ENCODE measurements around the gene MEF2A.

MEF2A gene

DNA sequence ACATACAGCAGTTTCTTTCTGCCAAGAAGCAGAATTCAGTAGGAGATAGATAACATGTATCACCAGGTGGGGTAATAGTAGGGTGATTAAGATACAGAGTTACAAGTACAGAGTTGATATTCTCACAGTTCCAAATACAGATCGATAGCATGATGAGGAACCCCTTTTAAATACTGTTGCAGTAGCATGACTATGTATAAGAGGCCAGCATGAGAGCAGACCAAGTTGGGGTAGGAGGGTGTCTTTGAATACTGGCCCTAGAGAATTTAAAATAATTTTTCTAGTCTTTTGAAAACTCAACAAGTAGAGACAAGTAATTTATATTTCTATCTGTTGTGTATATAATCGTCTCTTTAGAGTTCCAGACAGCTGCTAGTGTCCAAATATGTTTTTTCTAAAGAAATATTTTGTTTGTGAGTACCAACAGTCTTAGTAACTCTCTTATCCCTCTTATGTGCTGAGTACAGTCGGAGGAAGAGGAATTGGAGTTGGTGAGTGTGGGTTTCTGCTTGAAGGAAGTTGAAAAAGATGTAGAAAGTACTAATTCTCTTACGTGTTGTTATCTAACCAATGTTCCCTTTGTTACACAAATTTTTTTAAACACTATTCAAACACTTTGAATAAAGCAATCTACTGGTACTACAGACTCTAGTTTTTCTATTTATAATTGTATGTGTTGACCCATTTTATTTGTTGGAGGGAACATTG lies 137.3 kb downstream of the MEF2A start:
- peak overlapping the region; percentile 24 for H3K27ac Mint-ChIP-seq
- H3K4me1 Mint-ChIP-seq, result peaks cover 41% of the 10 kb centered on the region
- H3K9me3 Mint-ChIP-seq, result no peaks in the 10 kb centered on the region
- H3K36me3 Mint-ChIP-seq, result peaks cover 2% of the 10 kb centered on the region
- no peaks in the 10 kb centered on the region for H3K27me3 Mint-ChIP-seq
- no peak overlapping the region for H3K4me3 Mint-ChIP-seq
- no peak for DNase-seq
- CTCF ChIA-PET, result interaction anchor here (0.7 to 4.5 kb wide), 15 partner anchors 10 to 436 kb away, joined by 3 to 99 read pairs (median 11); partner anchors contain the start of genes LYSMD4 and MEF2A

DNA sequence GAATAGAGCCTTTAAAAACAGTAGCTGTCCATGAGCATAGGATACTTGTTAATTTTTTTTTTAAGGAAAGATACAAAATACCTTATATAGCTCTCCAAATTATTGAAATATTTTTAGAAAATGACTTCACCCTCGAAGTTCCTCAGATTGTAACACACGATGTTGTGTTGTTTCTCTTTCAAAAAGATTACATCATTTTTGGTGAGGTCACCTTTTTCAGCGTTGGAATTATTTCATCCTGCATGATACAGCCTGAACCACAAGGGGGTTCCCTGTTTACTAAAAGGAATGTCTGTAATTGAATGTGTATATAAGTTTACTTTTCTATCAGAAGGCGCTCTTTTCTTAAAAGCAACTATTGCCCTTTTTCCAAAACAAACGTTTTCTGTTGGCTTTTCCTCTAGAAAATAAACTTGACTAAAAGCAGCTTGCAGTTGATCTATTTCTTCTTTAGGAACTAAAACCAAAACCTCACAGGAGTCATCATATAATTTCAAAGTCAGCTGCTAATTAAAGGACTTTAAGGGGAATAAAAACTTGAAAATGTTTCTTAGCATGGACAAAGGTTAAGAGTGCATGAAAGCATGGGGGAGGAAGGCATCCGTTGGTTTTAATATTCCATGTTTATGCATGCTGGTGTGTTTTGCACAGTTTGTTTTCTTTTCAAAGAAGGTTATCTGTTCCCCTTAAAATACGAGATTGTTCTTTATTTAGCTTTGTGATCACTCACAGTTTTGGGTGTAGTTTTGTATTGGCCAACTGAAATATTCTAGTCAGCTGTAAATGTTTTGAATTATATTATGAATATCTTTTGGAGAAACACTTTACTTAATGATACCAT lies 138.0 kb downstream of the MEF2A start:
- no peaks in the 10 kb centered on the region for H3K9me3 Mint-ChIP-seq
- H3K4me3 Mint-ChIP-seq, result no peak overlapping the region
- CTCF ChIA-PET, result interaction anchor here (0.6 to 4.5 kb wide), 47 partner anchors 9 to 497 kb away, joined by 3 to 99 read pairs (median 5); partner anchors contain the start of genes LYSMD4 and MEF2A
- H3K27me3 Mint-ChIP-seq, result no peaks in the 10 kb centered on the region
- peaks cover 7% of the 10 kb centered on the region for H3K36me3 Mint-ChIP-seq
- H3K4me1 Mint-ChIP-seq, result peaks cover 48% of the 10 kb centered on the region
- H3K27ac Mint-ChIP-seq, result peak overlapping the region; percentile 24
- no peak for DNase-seq

DNA sequence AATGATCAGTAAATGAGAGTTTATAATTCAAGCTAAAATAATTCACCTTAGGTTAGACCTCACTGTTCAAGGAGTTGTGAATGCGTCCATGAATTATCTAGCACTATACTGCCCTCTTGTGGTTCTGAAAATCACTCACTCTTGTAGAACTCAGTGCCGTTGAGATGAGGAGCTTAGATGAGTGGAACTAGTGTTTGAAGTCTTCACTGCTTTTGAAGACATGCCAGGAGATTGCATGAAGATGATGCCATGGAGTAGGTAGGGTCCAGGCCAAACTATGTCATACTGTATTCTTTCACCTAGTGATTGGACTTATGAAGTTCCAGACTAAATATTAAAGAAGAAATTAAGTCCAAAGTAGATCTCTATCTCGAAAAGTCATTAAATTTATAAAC lies 138.7 kb downstream of the MEF2A start:
- DNase-seq, result no peak
- peaks cover 12% of the 10 kb centered on the region for H3K36me3 Mint-ChIP-seq
- H3K27me3 Mint-ChIP-seq, result no peaks in the 10 kb centered on the region
- CTCF ChIA-PET, result interaction anchor here (0.6 to 4.5 kb wide), 50 partner anchors 8 to 497 kb away, joined by 3 to 99 read pairs (median 4); partner anchors contain the start of genes LYSMD4 and MEF2A
- peaks cover 51% of the 10 kb centered on the region for H3K4me1 Mint-ChIP-seq
- no peaks in the 10 kb centered on the region for H3K9me3 Mint-ChIP-seq
- no peak overlapping the region for H3K4me3 Mint-ChIP-seq
- no peak overlapping the region for H3K27ac Mint-ChIP-seq

DNA sequence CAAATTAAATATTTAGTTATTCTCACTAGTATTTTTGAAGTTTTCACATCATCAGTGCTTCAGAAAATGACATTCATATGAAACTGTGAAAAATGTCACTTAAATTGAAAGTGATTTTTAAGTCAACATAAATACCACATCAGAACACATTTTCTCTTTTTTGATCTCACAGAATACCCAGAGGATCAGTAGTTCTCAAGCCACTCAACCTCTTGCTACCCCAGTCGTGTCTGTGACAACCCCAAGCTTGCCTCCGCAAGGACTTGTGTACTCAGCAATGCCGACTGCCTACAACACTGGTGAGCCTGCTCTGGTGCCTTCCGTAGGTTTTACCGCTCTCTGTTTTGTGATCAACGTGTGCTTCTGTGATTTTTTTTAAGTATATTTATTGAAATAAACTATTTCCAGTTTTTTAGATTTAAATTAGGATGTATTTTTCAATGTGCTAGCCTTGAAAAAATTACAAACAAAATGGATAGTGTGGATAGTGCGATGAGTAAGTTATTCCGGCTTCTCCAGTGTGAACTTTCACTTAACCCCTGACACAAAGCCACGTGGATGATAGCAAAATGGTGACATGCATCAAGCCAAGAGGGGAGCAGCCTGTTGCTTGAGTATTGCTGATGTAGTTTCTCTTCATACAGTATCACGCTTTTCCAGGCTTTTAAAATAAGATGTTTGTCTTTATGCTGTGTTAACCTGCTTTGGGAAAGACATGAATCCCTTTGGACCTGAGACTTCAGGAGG lies 140.9 kb downstream of the MEF2A start:
- peak overlapping the region; percentile 63 for H3K4me3 Mint-ChIP-seq
- DNase-seq, result peak; percentile 74
- no peaks in the 10 kb centered on the region for H3K27me3 Mint-ChIP-seq
- CTCF ChIA-PET, result interaction anchor here (1.1 to 2.3 kb wide), 5 partner anchors 26 to 434 kb away, joined by 3 to 10 read pairs (median 4); no protein-coding TSS in a partner anchor
- H3K9me3 Mint-ChIP-seq, result no peaks in the 10 kb centered on the region
- H3K36me3 Mint-ChIP-seq, result peaks cover 23% of the 10 kb centered on the region
- peak overlapping the region; percentile 90 for H3K27ac Mint-ChIP-seq
- H3K4me1 Mint-ChIP-seq, result peaks cover 51% of the 10 kb centered on the region

DNA sequence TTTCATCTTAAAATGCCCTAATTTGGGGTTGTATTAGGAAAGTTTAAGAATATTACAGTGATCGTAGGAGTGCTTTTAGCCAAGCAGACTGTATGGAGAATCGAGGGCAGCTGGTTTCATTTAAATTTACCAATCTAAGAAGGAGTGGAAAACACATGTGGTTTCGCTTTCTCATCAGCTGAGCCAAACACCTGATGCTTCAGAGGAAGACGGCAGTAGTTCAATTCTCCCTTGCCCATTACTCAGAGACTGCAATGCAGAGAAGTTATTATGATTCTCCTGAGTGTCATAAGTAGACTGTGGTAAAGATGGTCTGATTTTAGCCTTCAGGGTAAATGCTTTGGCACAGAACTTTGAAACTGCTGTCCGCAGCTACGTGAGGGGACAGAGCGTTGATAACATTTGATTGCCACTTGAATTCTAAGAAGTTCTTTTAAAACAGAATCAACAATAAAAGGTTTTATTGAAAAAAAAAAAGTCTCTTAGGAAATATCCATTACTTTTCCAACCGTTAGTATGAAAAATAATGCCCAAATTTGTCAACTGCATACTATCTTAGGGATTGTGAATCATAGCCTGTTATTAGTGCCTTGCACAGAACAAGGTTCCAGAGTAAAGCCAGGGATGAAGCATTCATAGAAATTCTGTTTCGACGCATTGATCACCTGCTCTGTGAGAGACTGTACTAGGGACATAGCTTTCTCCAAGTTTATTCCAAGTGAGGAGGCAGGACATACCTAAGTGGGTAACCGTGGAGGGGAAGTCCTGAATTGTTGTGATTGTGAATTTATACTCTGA lies 141.9 kb downstream of the MEF2A start:
- Mint-ChIP-seq H3K4me1 (peaks cover 55% of the 10 kb centered on the region), H3K27me3 (no peaks in the 10 kb centered on the region), H3K36me3 (peaks cover 29% of the 10 kb centered on the region), H3K4me3 (peak overlapping the region; percentile 63), H3K9me3 (no peaks in the 10 kb centered on the region), H3K27ac (peak overlapping the region; percentile 90)
- CTCF ChIA-PET, result interaction anchor here (0.6 to 2.3 kb wide), 8 partner anchors 10 to 435 kb away, joined by 3 to 10 read pairs (median 4); no protein-coding TSS in a partner anchor
- DNase-seq, result peak; percentile 67

DNA sequence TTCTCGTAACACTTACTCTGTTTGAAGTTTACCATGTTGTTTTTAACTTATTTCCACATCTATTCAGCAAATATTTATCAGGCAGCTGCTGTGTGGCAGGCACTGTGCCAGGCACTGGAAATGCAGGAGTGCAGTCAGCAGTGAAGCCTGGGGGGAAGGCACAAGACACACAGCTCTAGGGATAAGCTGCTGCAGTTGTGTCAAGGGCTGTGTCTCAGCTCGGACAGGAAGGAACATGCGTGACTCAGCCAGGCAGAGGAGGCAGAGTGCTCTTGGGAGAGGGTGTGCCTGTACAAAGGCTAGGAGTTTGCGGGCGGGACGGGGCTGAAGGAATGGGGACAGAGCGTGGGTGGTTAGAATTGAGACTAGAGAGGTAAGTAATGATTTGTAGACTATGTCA lies 142.8 kb downstream of the MEF2A start:
- no peak for DNase-seq
- no peaks in the 10 kb centered on the region for H3K27me3 Mint-ChIP-seq
- peak overlapping the region; percentile 9 for H3K27ac Mint-ChIP-seq
- CTCF ChIA-PET, result interaction anchor here (0.6 to 2.3 kb wide), 4 partner anchors 9 to 48 kb away, joined by 3 to 10 read pairs (median 7); no protein-coding TSS in a partner anchor
- H3K4me1 Mint-ChIP-seq, result peaks cover 46% of the 10 kb centered on the region
- peaks cover 34% of the 10 kb centered on the region for H3K36me3 Mint-ChIP-seq
- H3K4me3 Mint-ChIP-seq, result no peak overlapping the region
- H3K9me3 Mint-ChIP-seq, result no peaks in the 10 kb centered on the region

DNA sequence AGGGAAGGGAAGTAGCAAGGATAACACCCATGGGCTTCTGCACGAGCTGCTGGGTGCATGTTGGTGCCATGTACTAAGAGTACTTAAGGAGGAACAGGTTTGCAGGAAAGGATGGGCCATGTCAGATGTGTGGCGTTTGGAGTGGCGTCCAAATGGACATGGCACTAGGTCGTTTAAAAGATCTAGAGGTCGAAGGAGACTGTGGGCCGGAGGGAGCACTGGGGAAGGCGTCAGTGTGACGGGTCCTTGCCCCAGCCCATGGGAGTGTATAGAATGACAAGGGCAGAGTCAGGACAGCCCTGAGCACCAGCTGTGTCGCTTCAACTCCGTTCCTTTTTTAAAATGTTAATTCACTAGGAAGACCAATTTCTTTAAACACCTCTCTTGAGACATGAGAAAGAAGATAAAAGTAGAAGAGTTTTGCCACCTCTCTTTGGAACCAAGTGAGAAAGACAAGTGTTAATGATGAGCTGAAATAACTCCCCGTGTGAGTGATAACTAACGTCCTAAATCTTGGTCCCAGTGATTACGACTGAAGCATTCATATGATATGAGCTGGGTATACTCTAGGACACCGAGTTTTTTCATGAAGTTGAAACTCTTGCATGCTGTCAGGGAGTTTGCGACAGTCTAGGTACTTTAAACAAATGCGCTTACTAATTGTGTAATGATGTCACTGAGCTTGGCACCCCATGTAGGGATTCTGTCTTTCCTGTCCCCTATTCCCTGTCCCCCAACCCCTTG lies 143.6 kb downstream of the MEF2A start:
- DNase-seq, result no peak
- Mint-ChIP-seq H3K36me3 (peaks cover 34% of the 10 kb centered on the region), H3K4me1 (peaks cover 39% of the 10 kb centered on the region), H3K4me3 (no peak overlapping the region), H3K27me3 (no peaks in the 10 kb centered on the region), H3K9me3 (no peaks in the 10 kb centered on the region), H3K27ac (no peak overlapping the region)
- CTCF ChIA-PET, result interaction anchor here (0.9 to 2.3 kb wide), 3 partner anchors 44 to 428 kb away, joined by 3 to 10 read pairs (median 3); no protein-coding TSS in a partner anchor

DNA sequence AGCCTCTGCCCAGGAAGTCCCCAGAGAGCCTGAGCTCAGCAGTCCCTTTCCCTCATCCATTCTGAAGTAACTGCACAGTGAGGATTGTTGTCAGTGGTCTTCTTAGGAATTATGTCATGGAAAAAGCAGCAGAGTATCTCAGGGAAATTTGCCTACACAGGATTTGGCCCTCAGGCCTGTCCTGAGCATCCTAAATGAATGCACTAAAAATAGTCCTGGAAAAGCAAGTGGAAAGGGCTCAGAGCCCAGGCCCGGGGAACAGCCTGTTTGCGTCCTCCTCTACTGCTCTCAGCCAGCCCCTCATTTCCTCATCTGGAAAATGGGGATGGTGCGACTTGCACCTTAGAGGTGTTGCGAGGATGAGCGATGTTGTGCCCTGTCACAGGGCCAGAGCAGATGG lies 145.8 kb downstream of the MEF2A start:
- DNase-seq, result no peak
- CTCF ChIA-PET, result no interaction called here
- Mint-ChIP-seq H3K4me1 (peaks cover 28% of the 10 kb centered on the region), H3K4me3 (no peak overlapping the region), H3K36me3 (peaks cover 40% of the 10 kb centered on the region), H3K27me3 (no peaks in the 10 kb centered on the region), H3K27ac (no peak overlapping the region), H3K9me3 (no peaks in the 10 kb centered on the region)

DNA sequence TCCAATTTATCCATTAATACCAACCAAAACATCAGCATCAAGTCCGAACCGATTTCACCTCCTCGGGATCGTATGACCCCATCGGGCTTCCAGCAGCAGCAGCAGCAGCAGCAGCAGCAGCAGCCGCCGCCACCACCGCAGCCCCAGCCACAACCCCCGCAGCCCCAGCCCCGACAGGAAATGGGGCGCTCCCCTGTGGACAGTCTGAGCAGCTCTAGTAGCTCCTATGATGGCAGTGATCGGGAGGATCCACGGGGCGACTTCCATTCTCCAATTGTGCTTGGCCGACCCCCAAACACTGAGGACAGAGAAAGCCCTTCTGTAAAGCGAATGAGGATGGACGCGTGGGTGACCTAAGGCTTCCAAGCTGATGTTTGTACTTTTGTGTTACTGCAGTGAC lies 146.6 kb downstream of the MEF2A start:
- no peak for DNase-seq
- peaks cover 40% of the 10 kb centered on the region for H3K36me3 Mint-ChIP-seq
- H3K27me3 Mint-ChIP-seq, result no peaks in the 10 kb centered on the region
- H3K27ac Mint-ChIP-seq, result no peak overlapping the region
- CTCF ChIA-PET, result interaction anchor here (1.3 kb wide), 1 partner anchor 8 kb away, joined by 7 read pairs; no protein-coding TSS in a partner anchor
- no peaks in the 10 kb centered on the region for H3K9me3 Mint-ChIP-seq
- peaks cover 20% of the 10 kb centered on the region for H3K4me1 Mint-ChIP-seq
- no peak overlapping the region for H3K4me3 Mint-ChIP-seq

DNA sequence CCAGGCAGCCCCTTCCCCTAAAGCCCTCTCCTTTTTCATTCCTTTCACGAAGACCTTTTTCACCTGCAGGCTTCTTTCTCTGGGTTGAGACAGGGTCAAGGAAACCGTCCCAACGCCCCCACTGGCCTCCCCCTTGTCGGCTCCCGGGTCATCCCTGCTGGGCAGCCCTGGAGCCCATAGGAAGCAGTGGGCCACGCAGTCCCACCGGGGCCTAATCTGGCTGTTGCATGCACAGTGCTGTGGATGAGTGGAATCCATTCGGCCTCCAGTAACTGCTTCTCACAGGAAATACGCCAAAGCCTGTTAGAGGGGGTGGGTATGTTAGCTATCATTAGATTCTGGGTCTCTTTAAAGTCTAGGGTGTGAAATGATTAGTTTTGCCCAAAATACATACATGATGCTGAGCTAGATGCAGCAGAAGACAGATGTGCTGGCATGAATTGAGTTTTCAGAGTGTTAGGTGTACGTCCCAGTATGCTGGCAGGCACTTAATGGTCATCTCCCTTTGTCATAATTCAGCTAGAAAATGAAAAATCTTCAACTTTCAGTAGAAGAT lies 150.8 kb downstream of the MEF2A start:
- Mint-ChIP-seq H3K9me3 (no peaks in the 10 kb centered on the region), H3K4me3 (no peak overlapping the region), H3K27me3 (no peaks in the 10 kb centered on the region), H3K4me1 (peaks cover 35% of the 10 kb centered on the region), H3K36me3 (peaks cover 25% of the 10 kb centered on the region), H3K27ac (no peak overlapping the region)
- DNase-seq, result no peak
- CTCF ChIA-PET, result interaction anchor here (1.1 to 1.4 kb wide), 4 partner anchors 9 to 40 kb away, joined by 3 to 5 read pairs (median 3); no protein-coding TSS in a partner anchor

DNA sequence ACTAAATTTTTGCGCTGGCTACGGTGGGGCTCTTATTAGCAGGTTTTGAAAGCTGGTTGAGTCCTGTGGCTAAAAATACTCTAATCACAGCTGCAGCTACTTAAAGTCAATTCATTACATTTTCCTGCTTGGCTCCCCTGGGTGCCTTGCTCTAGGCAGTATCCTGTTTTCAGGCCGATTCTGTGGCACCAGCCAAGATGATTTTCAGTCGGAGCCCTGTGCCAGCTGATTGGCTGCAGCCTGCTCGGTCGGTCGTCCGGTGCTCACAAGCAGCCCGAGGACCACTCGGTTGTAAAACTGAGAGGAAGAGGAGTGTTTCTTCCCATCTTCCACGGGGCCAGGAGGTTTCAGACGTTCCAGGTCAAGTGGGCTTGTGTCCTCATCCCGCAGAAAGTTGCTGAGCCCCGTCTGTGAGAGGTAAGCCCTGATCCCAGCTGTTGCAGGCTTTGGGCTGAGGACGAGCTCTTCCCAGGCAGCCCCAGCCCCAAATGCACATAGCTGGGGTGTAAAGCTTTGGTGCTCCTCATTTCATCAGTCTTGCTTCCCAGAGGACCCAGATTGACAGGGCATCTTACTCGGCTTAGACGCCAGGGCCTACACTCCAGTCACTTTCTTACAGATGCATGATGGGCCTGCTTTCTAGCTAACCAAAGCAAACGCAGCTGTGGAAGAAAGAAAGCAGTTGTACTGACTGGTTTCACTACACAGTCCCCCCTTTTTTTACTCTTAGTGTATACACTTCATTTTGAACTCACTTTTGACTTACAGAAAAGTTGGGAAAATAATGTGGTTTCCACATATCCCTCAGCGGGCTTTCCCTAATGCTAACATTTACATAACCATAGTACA lies 151.6 kb downstream of the MEF2A start:
- CTCF ChIA-PET, result interaction anchor here (1.0 to 2.8 kb wide), 7 partner anchors 9 to 373 kb away, joined by 3 to 18 read pairs (median 3); no protein-coding TSS in a partner anchor
- no peaks in the 10 kb centered on the region for H3K27me3 Mint-ChIP-seq
- DNase-seq, result no peak
- H3K27ac Mint-ChIP-seq, result no peak overlapping the region
- H3K4me1 Mint-ChIP-seq, result peaks cover 38% of the 10 kb centered on the region
- H3K4me3 Mint-ChIP-seq, result no peak overlapping the region
- H3K9me3 Mint-ChIP-seq, result no peaks in the 10 kb centered on the region
- H3K36me3 Mint-ChIP-seq, result peaks cover 24% of the 10 kb centered on the region

Data from activated naive CD4-positive, alpha-beta T cell treated with anti-CD3 and anti-CD28 coated beads, Interleukin-2, amount 10 ng/mL, durations not matched to agents 7 days and 5 days (primary cell).